HepG2 (cell line): Measurements from ENCODE around the gene MTG1. TPM values are rescaled to one million over a fixed set of nuclear protein-coding genes. Genes with fewer than 3 reads are reported as not detected.
A peak's percentile ranks its signal among the peaks of the same experiment; 100 is the strongest.

Experiments used
- EP300 ChIP-seq, 3 experiments: sonication (generic) in 1 of 3; formaldehyde crosslinking in 1 of 3; IDR thresholded peaks; 2 replicates each; pipeline versions ENCODE4 v1.5.1 to v1.6.1; 2011 to 2020; ENCODE audit warnings: low read depth in 2 of 3, low read length in 2 of 3, borderline replicate concordance in 1 of 3, improper control_type of control experiment in 1 of 3, mild to moderate bottlenecking in 1 of 3, missing genetic modification reagents in 1 of 3, moderate library complexity in 1 of 3
- MED8 ChIP-seq: sonication (generic); formaldehyde crosslinking; IDR thresholded peaks from 2 replicates; pipeline ENCODE4 v1.8.1; 2023; ENCODE audit warnings: mild to moderate bottlenecking, missing genetic modification reagents; ENCODE audit not compliant: insufficient replicate concordance
- SAP130 ChIP-seq: IDR thresholded peaks from 2 replicates; pipeline ENCODE4 v1.6.1; 2016; ENCODE audit warnings: low read depth
- ZNF749 ChIP-seq: sonication (generic); formaldehyde crosslinking; IDR thresholded peaks from 2 replicates; pipeline ENCODE4 v1.8.0; 2022; ENCODE audit warnings: mild to moderate bottlenecking, missing genetic modification reagents, moderate library complexity, borderline replicate concordance
- polyA plus RNA-seq, 8 experiments: library from polyadenylated mRNA; depleted of rRNA in 3 of 8; stranded (reverse) in 7 of 8; unstranded in 1 of 8; fragments of >200 nt; fragmentation: Illumina TruSeq in 4 of 8; extraction: Trizol in 4 of 8; gene quantifications; 2 replicates each; pipeline versions ENCODE4 v1.2.1 to v1.2.3, GENCODE V29; 2011 to 2016; ENCODE audit warnings: low read depth in 4 of 8, missing spikeins in 1 of 8, mixed read lengths in 1 of 8; ENCODE audit not compliant: insufficient read depth in 1 of 8
- total RNA-seq, 5 experiments: library from RNA; depleted of rRNA; stranded (reverse); fragments of >200 nt; fragmentation: Illumina TruSeq; extraction: Trizol; gene quantifications; 2 replicates each; pipeline ENCODE4 v1.2.3, GENCODE V29; 2016; ENCODE audit warnings: low read depth in 1 of 5
- TF ChIP-seq, protein P1 (sequence below), 2 experiments: sonication (generic) in 1 of 2; formaldehyde crosslinking in 1 of 2; IDR thresholded peaks; 2 replicates each; pipeline versions ENCODE4 v1.5.1 to v1.6.1; 2011 to 2020; ENCODE audit warnings: borderline replicate concordance in 1 of 2, low read depth in 1 of 2, low read length in 1 of 2, mild to moderate bottlenecking in 1 of 2, missing genetic modification reagents in 1 of 2, moderate library complexity in 1 of 2
- TF ChIP-seq, protein P2 (sequence below): sonication (generic); formaldehyde crosslinking; IDR thresholded peaks from 2 replicates; pipeline ENCODE4; 2020; ENCODE audit warnings: missing genetic modification reagents, mild to moderate bottlenecking, borderline replicate concordance

Gene MTG1
- total and polyA plus RNA-seq, 2 of the 13 experiments (the other 11 are each of a cell fraction or from before 2014, with no cell fraction given): 42.0 to 103 TPM

- TF ChIP-seq, protein P1, sequence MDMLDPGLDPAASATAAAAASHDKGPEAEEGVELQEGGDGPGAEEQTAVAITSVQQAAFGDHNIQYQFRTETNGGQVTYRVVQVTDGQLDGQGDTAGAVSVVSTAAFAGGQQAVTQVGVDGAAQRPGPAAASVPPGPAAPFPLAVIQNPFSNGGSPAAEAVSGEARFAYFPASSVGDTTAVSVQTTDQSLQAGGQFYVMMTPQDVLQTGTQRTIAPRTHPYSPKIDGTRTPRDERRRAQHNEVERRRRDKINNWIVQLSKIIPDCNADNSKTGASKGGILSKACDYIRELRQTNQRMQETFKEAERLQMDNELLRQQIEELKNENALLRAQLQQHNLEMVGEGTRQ (IDR thresholded peaks at IDR 0.05; ENCODE audit: low read depth, low read length): peak; percentile 16; the same call in 1 of the 2 replicates
- TF ChIP-seq, protein P1 (CRISPR knock-in tag; IDR thresholded peaks at IDR 0.05; ENCODE audit: borderline replicate concordance): no peak
- TF ChIP-seq SAP130 (CRISPR knock-in tag) (no peak), ZNF749 (CRISPR knock-in tag) (no peak), EP300 (IDR thresholded peaks at IDR 0.05; ENCODE audit: low read depth in 2 of 2, low read length in 2 of 2) (no peak), EP300 (CRISPR knock-in tag; IDR thresholded peaks at IDR 0.05; ENCODE audit: borderline replicate concordance) (no peak), MED8 (CRISPR knock-in tag) (no peak)
- TF ChIP-seq, protein P2, sequence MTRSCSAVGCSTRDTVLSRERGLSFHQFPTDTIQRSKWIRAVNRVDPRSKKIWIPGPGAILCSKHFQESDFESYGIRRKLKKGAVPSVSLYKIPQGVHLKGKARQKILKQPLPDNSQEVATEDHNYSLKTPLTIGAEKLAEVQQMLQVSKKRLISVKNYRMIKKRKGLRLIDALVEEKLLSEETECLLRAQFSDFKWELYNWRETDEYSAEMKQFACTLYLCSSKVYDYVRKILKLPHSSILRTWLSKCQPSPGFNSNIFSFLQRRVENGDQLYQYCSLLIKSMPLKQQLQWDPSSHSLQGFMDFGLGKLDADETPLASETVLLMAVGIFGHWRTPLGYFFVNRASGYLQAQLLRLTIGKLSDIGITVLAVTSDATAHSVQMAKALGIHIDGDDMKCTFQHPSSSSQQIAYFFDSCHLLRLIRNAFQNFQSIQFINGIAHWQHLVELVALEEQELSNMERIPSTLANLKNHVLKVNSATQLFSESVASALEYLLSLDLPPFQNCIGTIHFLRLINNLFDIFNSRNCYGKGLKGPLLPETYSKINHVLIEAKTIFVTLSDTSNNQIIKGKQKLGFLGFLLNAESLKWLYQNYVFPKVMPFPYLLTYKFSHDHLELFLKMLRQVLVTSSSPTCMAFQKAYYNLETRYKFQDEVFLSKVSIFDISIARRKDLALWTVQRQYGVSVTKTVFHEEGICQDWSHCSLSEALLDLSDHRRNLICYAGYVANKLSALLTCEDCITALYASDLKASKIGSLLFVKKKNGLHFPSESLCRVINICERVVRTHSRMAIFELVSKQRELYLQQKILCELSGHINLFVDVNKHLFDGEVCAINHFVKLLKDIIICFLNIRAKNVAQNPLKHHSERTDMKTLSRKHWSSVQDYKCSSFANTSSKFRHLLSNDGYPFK (CRISPR knock-in tag): peak; percentile 7; the same call in 1 of the 2 replicates
- TF ChIP-seq, all 625 proteins: peak for 16
Observed at GRCh38 chr10:133350283-133350949, 43.5 kb upstream of the MTG1 start (continued).
